GM18502 (cell line): ENCODE measurements around the gene TPT1.

Experiments
- ATAC-seq: cut with Tn5 transposase; IDR thresholded peaks from one replicate; pipeline ENCODE4 v1.9.1; 2021; ENCODE audit warnings: mild to moderate bottlenecking; ENCODE audit not compliant: unreplicated experiment, poor library complexity

The TPT1 gene

DNA sequence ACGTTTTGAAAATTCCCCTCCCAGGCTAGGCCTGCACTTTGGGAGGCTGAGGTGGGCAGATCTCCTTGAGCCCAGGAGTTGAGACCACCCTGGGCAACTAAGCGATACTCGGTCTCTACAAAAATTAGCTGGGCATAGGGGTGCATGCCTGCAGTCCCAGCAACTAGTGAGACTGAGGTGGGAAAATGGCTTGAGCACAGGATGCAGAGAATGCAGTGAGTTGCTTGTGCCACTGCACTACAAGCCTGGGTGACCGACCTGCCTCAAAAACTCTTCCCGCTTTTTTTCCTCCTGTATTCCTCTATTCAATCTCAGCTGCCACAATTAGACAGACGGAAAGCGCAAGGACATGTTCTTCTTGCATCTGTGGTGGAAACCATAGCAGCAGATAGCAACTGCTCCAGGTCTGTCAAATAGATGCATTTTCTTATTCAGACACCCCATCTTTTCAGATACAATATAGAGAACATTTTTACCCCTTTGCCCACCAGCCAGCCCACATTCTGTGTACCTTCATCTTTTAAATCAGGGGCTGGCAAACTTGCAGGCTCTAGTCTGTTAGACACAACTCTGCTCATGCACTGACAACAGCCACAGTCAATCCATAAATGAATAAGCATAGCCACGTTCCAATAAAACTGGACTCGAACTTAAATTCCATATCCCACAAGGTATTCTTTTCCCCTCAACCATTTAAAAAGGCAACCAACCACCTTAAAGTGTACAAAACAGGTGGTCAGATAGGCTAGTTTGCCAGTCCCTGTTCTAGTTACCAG lies 4.8 kb downstream of the TPT1 start:
- no peak for ATAC-seq

DNA sequence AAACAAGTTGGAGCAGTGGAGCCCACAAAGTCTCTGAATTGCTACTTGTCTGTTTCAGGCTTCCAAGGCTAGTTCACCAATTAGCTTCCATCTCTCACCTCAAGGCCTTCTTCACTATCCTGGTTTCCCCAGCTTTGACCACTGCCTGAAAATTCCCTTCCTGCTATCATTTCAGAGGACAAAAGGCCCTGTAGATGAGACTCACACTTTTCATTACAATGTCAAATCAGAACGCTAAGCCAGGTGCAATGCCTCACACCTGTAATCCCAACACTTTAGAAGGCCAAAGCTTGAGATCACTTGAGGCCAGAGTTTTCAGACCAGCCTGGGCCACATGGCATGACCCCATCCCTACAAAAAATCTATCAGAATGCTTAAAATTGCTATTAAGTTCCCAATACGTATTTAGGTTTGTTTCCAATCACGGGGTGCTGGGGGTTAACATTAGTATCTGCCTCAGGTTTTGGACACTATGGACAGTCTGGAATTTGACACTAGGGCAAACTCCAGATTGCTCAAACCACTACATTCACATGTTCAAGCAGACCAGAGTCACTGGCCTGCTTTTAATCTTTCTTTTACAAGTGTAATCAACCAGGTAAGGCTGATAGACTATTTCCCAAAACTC lies 5.5 kb downstream of the TPT1 start:
- no peak for ATAC-seq

GRCh38 chr13:45333977-45334922 lies 6.7 kb downstream of the TPT1 start:
- no peak for ATAC-seq

DNA sequence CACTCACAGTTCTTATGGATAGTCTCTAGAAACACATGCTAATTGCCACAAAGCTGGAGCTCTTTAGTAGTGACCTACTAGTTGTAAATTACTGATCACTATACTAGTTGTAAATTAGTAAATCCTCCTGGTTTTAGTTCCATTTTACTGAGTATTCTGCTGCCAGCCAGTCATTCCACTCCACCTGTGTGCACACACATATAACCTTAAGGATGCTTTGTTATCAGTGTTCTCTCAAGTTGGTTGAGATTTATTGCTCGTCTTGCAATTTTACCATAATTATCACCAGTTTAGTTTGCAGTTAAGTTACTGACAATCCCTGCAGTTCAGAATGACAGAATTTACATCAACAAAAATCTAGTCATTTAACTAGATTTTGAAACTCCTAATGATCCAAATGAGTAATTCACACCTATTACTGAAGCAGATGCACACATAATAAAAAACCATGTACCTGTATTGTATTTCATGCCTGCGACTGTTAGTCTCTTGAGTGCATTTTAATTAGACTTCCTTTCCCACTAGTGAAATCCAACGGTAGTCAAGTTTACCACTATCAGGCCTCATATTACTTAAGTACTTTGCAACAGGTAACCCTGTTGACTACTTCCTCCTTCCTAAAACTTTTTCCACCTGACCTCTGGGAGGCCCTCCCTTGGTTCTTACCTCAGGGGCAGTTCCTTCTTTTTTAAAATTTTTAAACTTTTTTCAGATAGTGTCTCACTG lies 7.6 kb downstream of the TPT1 start:
- ATAC-seq: no peak

- no peak for ATAC-seq
Measured at GRCh38 chr13:45332831-45333219, 8.2 kb downstream of the TPT1 start.

DNA sequence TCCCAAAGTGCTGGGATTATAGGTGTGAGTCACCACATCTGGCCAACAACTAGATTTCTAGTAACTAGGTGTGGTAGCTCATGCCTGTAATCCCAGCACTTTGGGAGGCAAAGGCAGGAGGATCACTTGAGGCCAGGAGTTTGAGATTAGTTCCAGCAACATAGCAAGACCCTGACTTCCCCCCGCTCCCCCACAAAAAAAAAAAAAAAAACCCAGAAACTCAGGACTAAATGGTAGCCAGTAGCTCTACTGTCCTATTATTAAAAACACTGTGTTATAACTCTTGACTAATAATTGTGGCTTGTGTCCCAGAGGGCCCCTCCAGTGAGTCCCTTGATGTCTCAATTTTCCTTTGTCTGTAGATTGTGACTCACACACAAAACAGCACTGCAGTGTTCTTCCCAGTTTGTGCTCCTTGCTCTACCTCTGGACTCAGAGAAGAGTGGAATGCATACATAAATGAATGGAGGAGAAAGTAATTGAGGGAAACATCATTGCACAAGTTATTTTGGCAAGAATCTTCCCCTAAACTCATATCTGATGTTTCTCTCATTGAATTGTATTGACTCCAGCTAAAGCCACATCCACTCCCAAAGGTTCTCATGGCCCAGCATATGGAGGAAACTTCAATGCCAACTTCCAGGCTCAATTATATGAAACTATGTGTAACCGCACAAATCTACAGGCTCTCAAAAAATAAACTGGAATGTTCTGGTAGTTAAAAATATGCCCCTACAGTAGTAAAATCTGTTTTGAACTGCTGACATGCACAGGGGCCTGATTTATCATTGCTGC lies 8.8 kb downstream of the TPT1 start:
- ATAC-seq: no peak

GRCh38 chr13:45331692-45332035 lies 9.3 kb downstream of the TPT1 start:
- no peak for ATAC-seq

- ATAC-seq: no peak
Measured at GRCh38 chr13:45331123-45331619, 9.8 kb downstream of the TPT1 start.

DNA sequence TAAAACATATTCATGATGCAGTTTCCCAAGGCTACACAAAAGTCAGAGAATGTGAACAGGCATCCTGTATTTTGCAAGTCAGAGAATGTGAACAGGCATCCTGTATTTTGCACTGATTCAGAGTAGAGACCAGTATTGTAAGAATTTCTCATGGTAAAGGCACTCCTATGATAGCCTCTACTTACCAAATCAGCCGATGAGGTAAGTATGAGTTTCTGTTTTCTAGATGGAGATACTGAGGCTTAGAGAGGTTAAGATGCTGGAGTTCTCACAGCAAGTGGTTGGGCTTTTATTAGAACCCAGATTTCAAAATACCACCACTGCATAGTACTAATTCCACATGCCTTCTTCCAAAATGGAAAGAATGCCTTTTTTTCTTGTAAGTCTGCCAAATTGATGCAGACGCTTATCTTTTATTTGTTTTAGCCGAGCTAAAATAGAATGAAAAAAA lies 12.3 kb downstream of the TPT1 start:
- no peak for ATAC-seq

DNA sequence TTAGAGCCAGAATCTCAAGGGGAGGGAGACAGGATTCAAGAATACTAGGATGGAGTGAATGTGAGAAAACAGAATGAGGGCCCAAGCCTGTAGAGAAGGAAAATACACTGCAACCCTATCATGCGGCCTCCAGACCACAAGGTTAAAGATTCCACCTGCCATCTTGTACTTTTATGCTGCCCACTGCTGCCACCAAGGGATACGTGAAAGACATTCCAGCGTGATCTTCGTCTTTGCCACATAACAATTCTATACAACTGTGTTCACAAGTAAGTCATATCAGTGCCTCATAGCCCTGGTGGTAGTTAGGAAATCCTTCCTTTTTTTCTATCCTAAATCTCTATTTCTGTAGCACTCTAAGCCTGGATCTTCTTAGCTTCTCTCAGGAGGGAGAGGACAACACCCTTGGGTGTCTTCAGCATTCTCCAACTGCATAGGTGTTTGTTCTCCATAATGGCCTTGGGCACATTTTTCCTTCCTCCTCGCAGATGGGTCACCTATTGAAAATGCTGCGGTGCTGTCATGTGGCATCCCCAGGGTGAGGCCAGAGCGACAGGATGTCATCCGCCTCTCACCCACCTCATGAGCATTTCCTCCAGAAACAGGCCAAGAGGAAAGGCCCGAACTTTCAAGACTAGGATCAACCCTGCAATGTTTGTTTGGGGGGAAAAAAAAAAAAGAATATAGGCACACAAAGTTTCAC lies 13.6 kb downstream of the TPT1 start:
- ATAC-seq: no peak

GRCh38 chr13:45325806-45326205 lies 15.2 kb downstream of the TPT1 start:
- no peak for ATAC-seq

GRCh38 chr13:45320876-45321629 lies 19.9 kb downstream of the TPT1 start:
- no peak for ATAC-seq

GRCh38 chr13:45316996-45317395 lies 24.0 kb downstream of the TPT1 start:
- no peak for ATAC-seq

GRCh38 chr13:45316338-45316737 lies 24.6 kb downstream of the TPT1 start:
- ATAC-seq: no peak

DNA sequence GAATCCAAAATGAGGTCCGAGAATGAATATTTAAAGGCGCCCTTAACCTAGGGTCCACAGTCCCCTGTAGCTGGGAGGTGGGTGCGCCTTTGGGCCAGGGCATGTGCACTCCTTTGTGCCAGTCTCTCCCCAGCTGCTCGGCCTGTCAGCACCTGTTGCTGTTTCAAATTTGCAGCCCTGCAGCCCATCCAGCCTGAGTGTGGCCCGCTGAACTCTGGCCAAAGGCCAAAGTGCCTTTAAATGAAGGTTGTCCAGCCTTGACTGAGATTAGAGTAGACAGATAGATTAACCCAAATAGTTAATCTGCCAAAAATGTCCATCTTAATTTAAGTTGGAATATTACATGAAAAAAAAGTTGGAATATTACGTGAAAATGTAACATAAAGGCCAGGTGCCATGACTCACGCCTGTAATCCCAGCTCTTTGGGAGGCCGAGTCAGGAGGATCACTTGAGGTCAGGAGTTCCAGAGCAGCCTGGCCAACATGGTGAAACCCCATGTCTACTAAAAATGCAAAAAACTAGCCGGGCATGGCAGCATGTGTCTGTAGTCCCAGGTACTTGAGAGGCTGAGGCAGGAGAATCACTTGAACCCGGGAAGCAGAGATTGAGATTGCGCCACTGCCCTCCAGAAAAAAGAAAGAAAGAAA lies 25.3 kb downstream of the TPT1 start:
- no peak for ATAC-seq

- ATAC-seq: no peak
Measured at GRCh38 chr13:45314822-45315221, 26.2 kb downstream of the TPT1 start.

GRCh38 chr13:45310341-45311131 lies 30.4 kb downstream of the TPT1 start:
- no peak for ATAC-seq
